Vagina (tissue), 2 donors: ENCODE results near the gene BSND.

Experiments used
- CTCF ChIP-seq, 3 experiments: fragments of 450-650 bp in 2 of 3; fragments of 200-600 bp in 1 of 3; sonication (generic) in 1 of 3; IDR thresholded peaks; one replicate each; pipeline ENCODE4 v1.5.1; 2017 to 2019; ENCODE audit warnings: antibody characterized with exemption in 3 of 3, mild to moderate bottlenecking in 2 of 3, moderate library complexity in 2 of 3
- POLR2A ChIP-seq, 2 donors: fragments of 450-650 bp; IDR thresholded peaks; one replicate each; pipeline ENCODE4 v1.6.1; 2017; ENCODE audit warnings: antibody characterized with exemption in 2 of 2, mild to moderate bottlenecking in 2 of 2, moderate library complexity in 2 of 2
- POLR2AphosphoS5 ChIP-seq, 2 donors: sonication (generic); formaldehyde crosslinking; IDR thresholded peaks; one replicate each; pipeline ENCODE4 v1.9.0; 2017; ENCODE audit warnings: antibody characterized with exemption in 2 of 2, mild to moderate bottlenecking in 2 of 2, low read depth in 1 of 2; ENCODE audit not compliant: insufficient read depth in 1 of 2

- no peak for TF ChIP-seq POLR2A (IDR thresholded peaks at IDR 0.05)
- no peak for TF ChIP-seq CTCF (IDR thresholded peaks at IDR 0.05)
- TF ChIP-seq POLR2AphosphoS5 (IDR thresholded peaks at IDR 0.05; ENCODE audit: insufficient read depth in 1 of 2, low read depth in 1 of 2): no peak
Measured at GRCh38 chr1:55057270-55057955, 58.7 kb downstream of the BSND start.
